ENCODE measurements around the gene SPNS1. TPM values are rescaled to one million over a fixed set of nuclear protein-coding genes. Genes with fewer than 3 reads are reported as not detected.

Gene SPNS1
- total RNA-seq (2021), result 38.6 and 40.2 TPM in 2 replicates
- long read RNA-seq, transcript SPNS1-207 (13 exons, 1,979 nt), result minor isoform, 5 of 210 reads
- long read RNA-seq, transcript SPNS1-203 (11 exons, 2,027 nt), result minor isoform, 11 of 210 reads
- long read RNA-seq, transcript SPNS1-201 (12 exons, 2,208 nt), result major isoform, 52 of 210 reads
- long read RNA-seq, transcript SPNS1-202 (13 exons, 2,102 nt), result minor isoform, 50 of 210 reads
- long read RNA-seq, partial matches to known transcripts, result 10 of 210 reads
- long read RNA-seq, other reads (novel, unspliced or antisense), result 82 of 210 reads

GRCh38 chr16:28974437-28975157 is at the start of gene SPNS1:
Gene SPNS1, plus strand, starts transcription at chr16:28974778. Its CDS starts 374 bp downstream, at chr16:28975152.
- no peaks in the 10 kb centered on the region; the same call in 1 of the 2 replicates for H3K27me3 Mint-ChIP-seq (ENCODE audit: low read depth)
- peak; percentile 98 for DNase-seq
- Histone ChIP-seq H3K9ac (ENCODE audit: extremely low read depth, insufficient read length, low read length) (peak within 1 kb of the TSS; percentile 80), H2BK12ac (ENCODE audit: insufficient read length, low read depth, low read length) (no peak within 1 kb of the TSS), H3K4me2 (ENCODE audit: insufficient read depth, insufficient read length, low read length) (peak within 1 kb of the TSS; percentile 92), H2BK120ac (ENCODE audit: low read depth, low read length, poor library complexity, severe bottlenecking) (no peak within 1 kb of the TSS), H3K56ac (ENCODE audit: insufficient read length, low read depth, low read length) (no peak within 1 kb of the TSS), H3K4ac (ENCODE audit: low read depth, low read length) (no peak within 1 kb of the TSS), H4K91ac (ENCODE audit: insufficient read length, low read depth, low read length) (no peak within 1 kb of the TSS), H4K5ac (ENCODE audit: insufficient read length, low read depth, low read length) (no peak within 1 kb of the TSS), H3K27me3 (ENCODE audit: insufficient read depth, low read length) (no peaks in the 10 kb centered on the region), H3K18ac (ENCODE audit: insufficient read length, low read depth, low read length) (peak within 1 kb of the TSS; percentile 66), H4K8ac (replicated peaks; ENCODE audit: insufficient read length, low read depth, low read length) (no peak within 1 kb of the TSS), H3T11ph (ENCODE audit: low read length) (no peak within 1 kb of the TSS), H2AK5ac (ENCODE audit: insufficient read length, low read length) (no peak within 1 kb of the TSS), H3K79me2 (ENCODE audit: insufficient read depth, low read length) (no peaks in the 10 kb centered on the region), H3K14ac (ENCODE audit: insufficient read depth, low read length) (peak within 1 kb of the TSS; percentile 82), H3K79me1 (ENCODE audit: insufficient read depth, low read depth, low read length, poor library complexity, severe bottlenecking) (no peaks in the 10 kb centered on the region), H2BK15ac (ENCODE audit: low read depth, low read length) (no peak within 1 kb of the TSS), H2BK20ac (ENCODE audit: low read depth, low read length, poor library complexity, severe bottlenecking) (no peak within 1 kb of the TSS), H2BK5ac (ENCODE audit: insufficient read length, low read length) (no peak within 1 kb of the TSS), H3K23me2 (ENCODE audit: insufficient read length, low read depth, low read length, poor library complexity, severe bottlenecking) (peaks cover 5% of the 10 kb centered on the region), H4K20me1 (ENCODE audit: control insufficient read depth, insufficient read depth, insufficient read length) (no peaks in the 10 kb centered on the region), H3K23ac (ENCODE audit: insufficient read length, low read depth, low read length) (no peak within 1 kb of the TSS), H2AFZ (ENCODE audit: low read length) (no peak within 1 kb of the TSS), H3K27ac (ENCODE audit: insufficient read length, low read depth, low read length) (peak within 1 kb of the TSS; percentile 31), H3K4me1 (ENCODE audit: insufficient read depth, low read length) (no peaks in the 10 kb centered on the region), H3K9me3 (ENCODE audit: control insufficient read depth, low read depth, low read length) (no peaks in the 10 kb centered on the region)
- TF ChIP-seq, protein P1, sequence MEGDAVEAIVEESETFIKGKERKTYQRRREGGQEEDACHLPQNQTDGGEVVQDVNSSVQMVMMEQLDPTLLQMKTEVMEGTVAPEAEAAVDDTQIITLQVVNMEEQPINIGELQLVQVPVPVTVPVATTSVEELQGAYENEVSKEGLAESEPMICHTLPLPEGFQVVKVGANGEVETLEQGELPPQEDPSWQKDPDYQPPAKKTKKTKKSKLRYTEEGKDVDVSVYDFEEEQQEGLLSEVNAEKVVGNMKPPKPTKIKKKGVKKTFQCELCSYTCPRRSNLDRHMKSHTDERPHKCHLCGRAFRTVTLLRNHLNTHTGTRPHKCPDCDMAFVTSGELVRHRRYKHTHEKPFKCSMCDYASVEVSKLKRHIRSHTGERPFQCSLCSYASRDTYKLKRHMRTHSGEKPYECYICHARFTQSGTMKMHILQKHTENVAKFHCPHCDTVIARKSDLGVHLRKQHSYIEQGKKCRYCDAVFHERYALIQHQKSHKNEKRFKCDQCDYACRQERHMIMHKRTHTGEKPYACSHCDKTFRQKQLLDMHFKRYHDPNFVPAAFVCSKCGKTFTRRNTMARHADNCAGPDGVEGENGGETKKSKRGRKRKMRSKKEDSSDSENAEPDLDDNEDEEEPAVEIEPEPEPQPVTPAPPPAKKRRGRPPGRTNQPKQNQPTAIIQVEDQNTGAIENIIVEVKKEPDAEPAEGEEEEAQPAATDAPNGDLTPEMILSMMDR (conservative IDR thresholded peaks at IDR 0.05), result no peak
- H3K4me1 Mint-ChIP-seq, result peaks cover 6 to 9% of the 10 kb centered on the region in 2 experiments
- H3K4me3 Mint-ChIP-seq, result peak within 1 kb of the TSS; percentile 89 to 94
- H3K36me3 Mint-ChIP-seq (ENCODE audit: insufficient read depth in 1 of 3, low read depth in 3 of 3), result peaks cover 3 to 7% (median 6%) of the 10 kb centered on the region in 3 experiments; a peak in 6 of 7 replicates
- no CpG with 5 or more reads among the region's 60 CpGs for WGBS (ENCODE audit: extremely low coverage, insufficient read length, low lambda C conversion rate)
- no peaks in the 10 kb centered on the region for H3K9me3 Mint-ChIP-seq
- peak within 1 kb of the TSS; percentile 96 to 99 (median 99) for H3K27ac Mint-ChIP-seq
